Measurements from ENCODE around the gene CCR5. TPM values are rescaled to one million over a fixed set of nuclear protein-coding genes. Genes with fewer than 3 reads are reported as not detected.

The CCR5 gene
- total and polyA plus RNA-seq, 9 of the 15 experiments (the other 6 are each of a cell fraction or from before 2014, with no cell fraction given): not detected

DNA sequence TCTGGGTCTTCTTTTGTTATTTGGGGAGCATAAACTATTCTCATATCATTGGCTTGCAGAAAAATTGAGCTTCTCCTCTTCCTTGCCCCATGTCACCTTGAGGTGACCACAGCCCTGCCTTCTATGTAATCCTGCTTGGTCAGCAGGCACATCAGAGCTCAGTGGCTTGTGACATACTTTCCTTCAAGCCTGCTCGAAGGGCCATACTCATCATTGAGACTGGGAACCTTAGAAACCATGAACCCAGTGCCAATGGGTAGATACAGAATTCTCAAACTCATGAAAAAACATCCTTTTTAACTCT, 20.5 kb upstream of the CCR5 start:
- intact Hi-C loops (cut with micrococcal nuclease) (no loop called here), in situ Hi-C loops (cut with MboI) (no loop called here)
- TF ChIP-seq, protein P1, sequence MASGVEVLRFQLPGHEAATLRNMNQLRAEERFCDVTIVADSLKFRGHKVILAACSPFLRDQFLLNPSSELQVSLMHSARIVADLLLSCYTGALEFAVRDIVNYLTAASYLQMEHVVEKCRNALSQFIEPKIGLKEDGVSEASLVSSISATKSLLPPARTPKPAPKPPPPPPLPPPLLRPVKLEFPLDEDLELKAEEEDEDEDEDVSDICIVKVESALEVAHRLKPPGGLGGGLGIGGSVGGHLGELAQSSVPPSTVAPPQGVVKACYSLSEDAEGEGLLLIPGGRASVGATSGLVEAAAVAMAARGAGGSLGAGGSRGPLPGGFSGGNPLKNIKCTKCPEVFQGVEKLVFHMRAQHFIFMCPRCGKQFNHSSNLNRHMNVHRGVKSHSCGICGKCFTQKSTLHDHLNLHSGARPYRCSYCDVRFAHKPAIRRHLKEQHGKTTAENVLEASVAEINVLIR (CRISPR knock-in tag; IDR thresholded peaks at IDR 0.05): no peak
- DNase-seq (ENCODE audit: extremely low read depth in 1 of 4, low spot score in 3 of 4) (no peak), ATAC-seq (no peak), FAIRE-seq (no peak)
- H3K4me3 ChIP-seq: no peak overlapping the region
- H3K79me2 ChIP-seq (ENCODE audit: control insufficient read depth, insufficient read depth, low read length): no peaks in the 10 kb centered on the region
- ChIA-PET CTCF (ENCODE audit: low intra/inter-chr PET ratio) (no interaction called here), POLR2A (interaction anchor here (1.1 kb wide), 1 partner anchor 14 kb away, joined by 3 read pairs; no protein-coding TSS in a partner anchor)
- peaks cover 0 to 13% of the 10 kb centered on the region in 2 experiments; a peak in 2 of 5 replicates for H3K27me3 ChIP-seq (ENCODE audit: control insufficient read depth in 2 of 2, insufficient read depth in 2 of 2, low read length in 2 of 2)
- no peak overlapping the region for H3K27ac ChIP-seq (ENCODE audit: extremely low read depth, low read depth, low read length)
- H2AFZ ChIP-seq (ENCODE audit: low read depth, low read length): no peak overlapping the region
- WGBS (ENCODE audit: insufficient coverage, low coverage, missing lambda C conversion rate): 0% methylated on average over 1 of the region's 1 CpG
- no peaks in the 10 kb centered on the region for H3K4me1 ChIP-seq (replicated peaks in 1 of 2; ENCODE audit: control insufficient read depth in 2 of 2, insufficient read depth in 2 of 2, low read length in 2 of 2)
- H3K9me1 ChIP-seq (ENCODE audit: control insufficient read depth, insufficient read depth, low read length): no peaks in the 10 kb centered on the region
- H3K9me3 ChIP-seq (replicated peaks; ENCODE audit: control insufficient read depth, insufficient read depth, low read depth, low read length): no peaks in the 10 kb centered on the region
- H3K4me2 ChIP-seq (ENCODE audit: insufficient read depth, low read length): no peak overlapping the region
- H3K36me3 ChIP-seq (ENCODE audit: control insufficient read depth, insufficient read depth, low read length): no peaks in the 10 kb centered on the region
- no TSS peak for BruUV-seq (replicated peaks)
- H4K20me1 ChIP-seq (replicated peaks; ENCODE audit: control insufficient read depth, insufficient read depth, low read length): no peaks in the 10 kb centered on the region
- no peak overlapping the region for H3K9ac ChIP-seq (ENCODE audit: insufficient read depth in 1 of 2, low read depth in 2 of 2, low read length in 2 of 2)

DNA sequence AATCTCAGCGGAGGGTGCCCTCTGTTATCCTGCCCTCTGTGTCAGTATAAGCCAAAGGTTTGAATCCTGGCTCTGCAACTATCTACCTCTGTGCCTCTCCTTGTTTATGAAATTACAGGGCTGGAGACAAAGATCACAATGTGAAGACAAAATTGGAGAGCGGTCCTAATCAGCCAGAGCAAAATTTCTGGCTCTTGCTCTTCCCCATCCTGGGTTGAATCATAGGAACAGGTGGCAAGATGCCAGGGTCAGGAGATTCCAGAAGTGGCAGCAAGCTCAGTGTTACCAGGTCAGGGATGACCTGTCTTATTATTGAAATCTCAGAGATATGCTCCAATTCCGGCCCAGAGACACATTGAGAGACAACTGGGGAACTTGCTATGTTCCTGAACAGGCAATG, 19.1 kb upstream of the CCR5 start:
- 1% methylated on average over 3 of the region's 3 CpGs for WGBS (ENCODE audit: insufficient coverage, low coverage, missing lambda C conversion rate)
- no peaks in the 10 kb centered on the region for H3K9me1 ChIP-seq (ENCODE audit: control insufficient read depth, insufficient read depth, low read length)
- no peak overlapping the region for H3K27ac ChIP-seq (ENCODE audit: extremely low read depth, low read depth, low read length)
- no TSS peak for BruUV-seq (replicated peaks)
- H3K79me2 ChIP-seq (ENCODE audit: control insufficient read depth, insufficient read depth, low read length): no peaks in the 10 kb centered on the region
- ChIA-PET CTCF (ENCODE audit: low intra/inter-chr PET ratio) (no interaction called here), POLR2A (interaction anchor here (1.0 to 1.2 kb wide), 2 partner anchors 10 to 15 kb away, joined by 3 to 6 read pairs; no protein-coding TSS in a partner anchor)
- H3K9me3 ChIP-seq (replicated peaks; ENCODE audit: control insufficient read depth, insufficient read depth, low read depth, low read length): no peaks in the 10 kb centered on the region
- no peaks in the 10 kb centered on the region for H4K20me1 ChIP-seq (replicated peaks; ENCODE audit: control insufficient read depth, insufficient read depth, low read length)
- no peak overlapping the region for H3K4me3 ChIP-seq
- in situ Hi-C loops (cut with MboI) (no loop called here), intact Hi-C loops (cut with micrococcal nuclease) (no loop called here)
- no peaks in the 10 kb centered on the region for H3K4me1 ChIP-seq (replicated peaks in 1 of 2; ENCODE audit: control insufficient read depth in 2 of 2, insufficient read depth in 2 of 2, low read length in 2 of 2)
- FAIRE-seq: no peak
- no peak overlapping the region for H3K9ac ChIP-seq (ENCODE audit: insufficient read depth in 1 of 2, low read depth in 2 of 2, low read length in 2 of 2)
- no peaks in the 10 kb centered on the region for H3K36me3 ChIP-seq (ENCODE audit: control insufficient read depth, insufficient read depth, low read length)
- H3K27me3 ChIP-seq (ENCODE audit: control insufficient read depth in 2 of 2, insufficient read depth in 2 of 2, low read length in 2 of 2): peaks cover 5 to 14% of the 10 kb centered on the region in 2 experiments; a peak in 3 of 5 replicates
- no peak overlapping the region for H3K4me2 ChIP-seq (ENCODE audit: insufficient read depth, low read length)
- no peak for DNase-seq (ENCODE audit: extremely low read depth in 1 of 4, low spot score in 3 of 4)
- H2AFZ ChIP-seq (ENCODE audit: low read depth, low read length): no peak overlapping the region
- ATAC-seq: no peak
- TF ChIP-seq NFYB (IDR thresholded peaks at IDR 0.05; ENCODE audit: extremely low read depth, insufficient read length): no peak
- TF ChIP-seq, protein P2, sequence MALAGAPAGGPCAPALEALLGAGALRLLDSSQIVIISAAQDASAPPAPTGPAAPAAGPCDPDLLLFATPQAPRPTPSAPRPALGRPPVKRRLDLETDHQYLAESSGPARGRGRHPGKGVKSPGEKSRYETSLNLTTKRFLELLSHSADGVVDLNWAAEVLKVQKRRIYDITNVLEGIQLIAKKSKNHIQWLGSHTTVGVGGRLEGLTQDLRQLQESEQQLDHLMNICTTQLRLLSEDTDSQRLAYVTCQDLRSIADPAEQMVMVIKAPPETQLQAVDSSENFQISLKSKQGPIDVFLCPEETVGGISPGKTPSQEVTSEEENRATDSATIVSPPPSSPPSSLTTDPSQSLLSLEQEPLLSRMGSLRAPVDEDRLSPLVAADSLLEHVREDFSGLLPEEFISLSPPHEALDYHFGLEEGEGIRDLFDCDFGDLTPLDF (CRISPR knock-in tag; IDR thresholded peaks at IDR 0.05): no peak
- no peak for TF ChIP-seq ZNF347 (CRISPR knock-in tag; IDR thresholded peaks at IDR 0.05; ENCODE audit: low read depth)
- TF ChIP-seq CBX1 (IDR thresholded peaks at IDR 0.05; ENCODE audit: low read depth): no peak
- no peak for TF ChIP-seq MED1 (CRISPR knock-in tag; IDR thresholded peaks at IDR 0.05; ENCODE audit: borderline replicate concordance)
- no peak for TF ChIP-seq FOXJ3 (CRISPR knock-in tag; IDR thresholded peaks at IDR 0.05)
- TF ChIP-seq ATF1 (CRISPR knock-in tag; IDR thresholded peaks at IDR 0.05): no peak
- no peak for TF ChIP-seq ATF1 (tag; IDR thresholded peaks at IDR 0.05)
- no peak for TF ChIP-seq ZFP30 (CRISPR knock-in tag; IDR thresholded peaks at IDR 0.05; ENCODE audit: borderline replicate concordance)

Data from K562 (cell line).